22Rv1 (cell line): Measurements from ENCODE around the gene COL4A1.

Experiments used
- H3K27ac ChIP-seq: fragments of 450-650 bp; 2 replicates; pipeline ENCODE4 v1.5.1; 2017
- CTCF ChIP-seq: fragments of 450-650 bp; IDR thresholded peaks from 2 replicates; pipeline ENCODE4 v1.5.1; 2017; ENCODE audit warnings: mild to moderate bottlenecking
- ZFX ChIP-seq: fragments of 450-650 bp; IDR thresholded peaks from 2 replicates; pipeline ENCODE4 v1.6.1; 2017; ENCODE audit warnings: antibody characterized with exemption, borderline replicate concordance

Gene COL4A1

GRCh38 chr13:110340812-110341444, 34.0 kb upstream of the COL4A1 start:
- TF ChIP-seq CTCF: no peak
- no peak for TF ChIP-seq ZFX
- no peak overlapping the region for H3K27ac ChIP-seq

GRCh38 chr13:110339975-110340550, 33.1 kb upstream of the COL4A1 start:
- H3K27ac ChIP-seq: no peak overlapping the region

GRCh38 chr13:110339263-110339662, 32.3 kb upstream of the COL4A1 start:
- H3K27ac ChIP-seq: no peak overlapping the region
- TF ChIP-seq CTCF (no peak), ZFX (no peak)

More at GRCh38 chr13:110339975-110340550, 33.1 kb upstream of the COL4A1 start:
- TF ChIP-seq ZFX: no peak
- TF ChIP-seq CTCF: no peak

GRCh38 chr13:110338441-110339101, 31.6 kb upstream of the COL4A1 start:
- H3K27ac ChIP-seq: no peak overlapping the region

GRCh38 chr13:110337247-110337646, 30.3 kb upstream of the COL4A1 start:
- no peak overlapping the region for H3K27ac ChIP-seq
- TF ChIP-seq ZFX: no peak
- no peak for TF ChIP-seq CTCF

More at GRCh38 chr13:110338441-110339101, 31.6 kb upstream of the COL4A1 start:
- TF ChIP-seq ZFX: no peak
- no peak for TF ChIP-seq CTCF

GRCh38 chr13:110336681-110337080, 29.7 kb upstream of the COL4A1 start:
- no peak overlapping the region for H3K27ac ChIP-seq
- TF ChIP-seq ZFX: no peak
- TF ChIP-seq CTCF: no peak

GRCh38 chr13:110336108-110336507, 29.2 kb upstream of the COL4A1 start:
- no peak overlapping the region for H3K27ac ChIP-seq
- TF ChIP-seq ZFX (no peak), CTCF (no peak)
